Left forelimb (tissue), 1 donor: ENCODE data around the gene SMYD4.

Experiments used
- DNase-seq: peaks from one replicate; pipeline ENCODE4 v3.0.0-alpha.2; 2018; ENCODE audit warnings: low spot score

SMYD4 gene

GRCh38 chr17:1732241-1732832, 97.4 kb downstream of the SMYD4 start:
- no peak for DNase-seq

- DNase-seq = no peak
These were observed 98.6 kb downstream of the SMYD4 start for GRCh38 chr17:1731194-1731506.

DNA sequence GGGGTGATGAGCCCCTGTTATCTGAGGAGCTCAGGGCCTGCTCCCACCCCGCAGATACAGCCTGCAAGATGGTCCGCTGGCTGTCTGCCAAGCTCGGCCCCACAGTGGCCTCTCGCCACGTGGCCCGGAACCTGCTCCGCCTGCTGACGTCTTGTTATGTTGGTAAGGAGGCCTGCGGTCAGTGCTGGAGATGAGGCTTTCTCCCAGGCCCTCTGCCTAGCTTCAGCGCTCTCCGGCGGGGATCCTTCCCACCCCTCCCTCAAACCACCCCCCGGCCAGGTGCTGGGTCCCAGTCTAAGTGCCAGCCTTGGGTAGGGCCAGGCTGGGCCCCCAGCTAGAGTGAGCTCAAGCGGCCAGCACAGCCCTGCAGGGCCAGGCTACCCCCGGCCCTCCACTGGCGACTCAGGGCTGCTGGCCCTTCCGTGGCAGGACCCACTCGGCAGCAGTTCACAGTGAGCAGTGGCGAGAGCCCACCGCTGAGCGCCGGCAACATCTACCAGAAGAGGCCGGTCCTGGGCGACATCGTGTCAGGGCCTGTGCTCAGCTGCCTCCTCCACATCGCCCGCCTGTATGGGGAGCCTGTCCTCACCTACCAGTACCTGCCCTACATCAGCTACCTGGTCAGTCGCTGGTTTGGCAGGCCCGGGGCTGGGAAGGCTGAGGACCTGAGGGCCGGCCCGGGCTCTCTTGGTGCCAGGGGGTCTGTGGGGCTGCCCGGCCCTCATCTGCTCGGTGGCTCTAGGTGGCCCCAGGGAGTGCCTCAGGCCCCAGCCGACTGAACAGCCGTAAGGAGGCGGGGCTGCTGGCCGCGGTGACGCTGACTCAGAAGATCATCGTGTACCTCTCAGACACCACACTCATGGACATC, 99.1 kb downstream of the SMYD4 start:
- peak; percentile 84 for DNase-seq

GRCh38 chr17:1729966-1730325, 99.8 kb downstream of the SMYD4 start:
- DNase-seq = no peak
